HG02610 (cell line): Measurements from ENCODE around the gene SCARB2.

Experiments used
- ATAC-seq: cut with Tn5 transposase; IDR thresholded peaks from one replicate; pipeline ENCODE4 v1.9.1; 2021; ENCODE audit warnings: mild to moderate bottlenecking, moderate library complexity; ENCODE audit not compliant: unreplicated experiment

Gene SCARB2

DNA sequence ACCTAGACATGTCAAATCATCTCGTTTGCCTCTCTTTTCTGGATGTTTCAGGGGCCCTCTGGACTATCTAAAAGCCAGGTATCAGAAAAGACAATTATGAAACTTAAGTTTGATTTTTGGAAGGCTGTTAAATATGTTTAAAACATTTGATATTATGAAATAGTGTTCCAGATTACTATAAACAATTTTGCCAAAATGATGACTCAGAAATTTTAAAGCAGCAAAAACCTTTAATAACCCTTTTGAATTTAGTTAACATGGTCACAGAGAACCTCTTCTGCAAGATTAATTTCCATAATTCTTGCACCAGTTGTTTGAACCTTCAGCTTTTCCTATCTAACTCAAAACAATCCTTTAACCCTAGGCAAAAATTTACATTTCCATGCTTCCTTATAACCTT is 19.1 kb upstream of the SCARB2 start:
- no peak for ATAC-seq

GRCh38 chr4:76226418-76226817 is 12.8 kb upstream of the SCARB2 start:
- no peak for ATAC-seq

DNA sequence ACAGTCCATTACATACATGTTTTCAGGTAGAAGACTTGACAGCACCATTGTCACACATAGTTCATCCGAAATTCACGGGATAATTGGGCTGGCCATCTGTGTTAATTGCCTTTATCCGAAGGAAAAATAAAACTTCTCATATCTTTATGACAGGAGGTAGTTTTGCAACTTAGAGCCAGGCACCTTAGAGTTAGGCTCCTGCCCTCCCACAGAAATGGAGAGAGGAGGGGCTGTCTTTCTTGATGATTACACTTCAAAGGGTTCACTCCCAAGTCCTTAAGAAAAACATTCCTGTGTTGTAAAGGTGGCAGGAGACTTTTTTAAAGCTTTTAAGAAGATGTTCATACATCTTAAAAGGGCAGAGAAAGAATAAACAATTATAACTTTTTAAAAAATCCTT is 10.5 kb upstream of the SCARB2 start:
- ATAC-seq: no peak

DNA sequence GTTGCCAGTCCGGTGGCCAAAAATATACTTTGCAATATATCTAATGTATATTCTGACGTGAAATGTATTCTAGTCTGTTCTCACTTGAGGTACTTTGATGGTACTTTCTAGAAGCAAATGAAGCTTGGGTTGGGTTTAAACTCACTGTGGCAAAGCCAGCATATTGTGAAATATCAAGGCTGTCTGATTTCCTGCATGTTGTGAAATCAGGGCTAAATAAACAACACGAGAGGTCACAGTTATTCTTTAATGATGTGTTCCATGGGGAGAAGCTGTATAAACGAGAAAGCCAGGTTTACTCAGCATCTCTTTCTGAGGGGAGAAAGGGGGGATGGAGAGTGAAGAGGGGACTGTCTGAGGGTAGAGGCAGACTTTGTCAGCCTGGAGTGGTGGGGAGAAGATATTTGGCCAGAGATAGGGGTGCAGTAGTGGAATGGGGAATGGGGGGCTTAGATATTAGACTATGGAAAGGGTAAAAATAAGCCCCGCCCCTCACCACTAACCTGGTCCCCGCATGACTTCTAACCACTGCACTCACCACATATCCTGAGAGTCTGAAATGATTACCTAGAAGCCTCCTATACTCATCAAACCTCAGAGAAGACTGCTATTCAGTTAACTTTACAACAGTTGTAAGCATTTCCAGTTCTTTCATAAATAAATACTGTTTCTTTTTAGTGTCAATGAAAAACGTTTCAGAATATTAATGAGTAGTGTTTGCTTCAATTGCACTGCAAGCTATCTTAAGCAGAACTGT is 5.9 kb upstream of the SCARB2 start:
- no peak for ATAC-seq

DNA sequence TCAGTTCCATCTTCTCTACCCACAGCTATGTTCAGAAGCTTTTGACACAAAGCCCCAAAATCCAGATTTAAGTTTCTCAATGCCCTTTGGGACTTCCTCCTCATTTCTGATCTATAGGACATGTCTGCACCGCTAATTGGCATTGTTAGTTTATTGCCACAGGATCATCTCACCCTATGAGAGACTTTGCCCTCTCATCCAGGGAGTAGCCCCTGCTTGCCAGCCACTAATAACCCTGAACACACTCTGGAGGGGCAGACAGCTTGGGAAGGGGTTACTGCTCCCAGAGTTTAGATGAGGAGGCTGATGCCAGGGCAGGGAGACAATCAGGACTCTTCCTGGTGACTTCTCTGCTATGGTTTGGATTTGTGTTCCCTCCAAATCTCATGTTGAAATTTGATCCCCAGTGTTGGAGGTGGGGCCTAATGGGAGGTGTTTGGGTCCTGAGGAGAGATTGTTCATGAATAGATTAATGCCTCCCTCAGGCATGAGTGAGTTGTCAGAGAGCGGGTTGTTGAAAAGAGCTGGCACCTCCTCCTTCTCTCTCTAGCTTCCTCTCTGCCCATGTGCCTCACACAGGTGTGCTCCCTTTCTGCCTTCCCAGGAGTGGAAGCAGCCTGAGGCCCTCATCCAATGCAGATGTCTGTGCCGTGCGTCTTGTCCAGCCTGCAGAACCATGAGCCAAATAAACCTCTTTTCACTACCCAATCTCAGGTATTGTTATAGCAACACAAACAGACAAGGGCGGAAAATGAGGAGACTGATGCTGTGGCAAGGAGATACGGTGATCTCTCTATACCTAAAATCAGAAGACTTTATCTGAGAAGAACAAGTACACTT is 3.6 kb upstream of the SCARB2 start:
- ATAC-seq: no peak

- ATAC-seq: no peak
Observed at GRCh38 chr4:76216524-76216923, 2.9 kb upstream of the SCARB2 start.

DNA sequence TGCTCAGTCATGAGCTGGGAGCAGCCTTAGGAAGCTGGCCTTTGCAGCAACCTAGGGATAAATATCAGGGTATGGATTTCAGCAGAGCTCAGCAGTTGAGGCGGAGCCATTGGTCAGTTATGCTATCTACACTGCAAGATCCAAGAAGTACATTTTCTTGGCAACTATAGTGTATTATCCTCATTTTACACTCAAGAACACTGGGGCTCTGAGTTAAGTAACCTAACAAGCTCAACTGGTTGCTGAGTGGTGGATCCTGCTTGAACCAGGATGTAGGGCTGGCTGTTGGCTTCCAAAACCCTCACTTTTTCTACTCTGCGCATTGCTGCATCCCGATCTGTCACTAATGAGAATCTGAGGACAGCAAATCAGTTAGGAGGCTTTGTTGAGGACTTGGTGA is 1.5 kb upstream of the SCARB2 start:
- ATAC-seq: no peak

DNA sequence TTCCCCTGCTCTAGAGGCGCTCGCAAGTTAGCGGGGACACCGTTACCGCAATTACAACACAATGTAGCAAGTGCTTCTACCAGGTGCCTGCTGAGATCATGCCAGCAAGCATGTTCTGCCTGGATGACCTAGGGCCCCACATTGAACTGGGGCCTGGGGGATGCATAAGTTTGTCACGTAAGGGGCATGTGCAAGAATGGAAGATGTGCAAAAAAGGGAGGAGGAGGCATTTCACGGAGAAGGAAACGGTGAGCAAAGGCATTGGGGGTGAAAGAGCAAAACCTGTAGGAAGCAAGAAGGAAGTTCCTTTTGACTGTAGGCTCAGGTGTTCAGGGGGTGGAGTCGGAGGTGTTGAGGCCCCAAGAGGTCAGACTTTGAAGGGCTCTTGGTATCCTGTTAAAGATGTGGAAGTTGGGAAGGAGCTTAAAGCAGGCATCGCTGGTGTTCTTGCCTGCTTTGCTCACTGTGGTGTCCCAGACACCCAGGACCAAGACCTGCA is 602 bp upstream of the SCARB2 start:
- ATAC-seq: no peak

- no peak for ATAC-seq
Observed at GRCh38 chr4:76212851-76213414, 691 bp downstream of the SCARB2 start.

DNA sequence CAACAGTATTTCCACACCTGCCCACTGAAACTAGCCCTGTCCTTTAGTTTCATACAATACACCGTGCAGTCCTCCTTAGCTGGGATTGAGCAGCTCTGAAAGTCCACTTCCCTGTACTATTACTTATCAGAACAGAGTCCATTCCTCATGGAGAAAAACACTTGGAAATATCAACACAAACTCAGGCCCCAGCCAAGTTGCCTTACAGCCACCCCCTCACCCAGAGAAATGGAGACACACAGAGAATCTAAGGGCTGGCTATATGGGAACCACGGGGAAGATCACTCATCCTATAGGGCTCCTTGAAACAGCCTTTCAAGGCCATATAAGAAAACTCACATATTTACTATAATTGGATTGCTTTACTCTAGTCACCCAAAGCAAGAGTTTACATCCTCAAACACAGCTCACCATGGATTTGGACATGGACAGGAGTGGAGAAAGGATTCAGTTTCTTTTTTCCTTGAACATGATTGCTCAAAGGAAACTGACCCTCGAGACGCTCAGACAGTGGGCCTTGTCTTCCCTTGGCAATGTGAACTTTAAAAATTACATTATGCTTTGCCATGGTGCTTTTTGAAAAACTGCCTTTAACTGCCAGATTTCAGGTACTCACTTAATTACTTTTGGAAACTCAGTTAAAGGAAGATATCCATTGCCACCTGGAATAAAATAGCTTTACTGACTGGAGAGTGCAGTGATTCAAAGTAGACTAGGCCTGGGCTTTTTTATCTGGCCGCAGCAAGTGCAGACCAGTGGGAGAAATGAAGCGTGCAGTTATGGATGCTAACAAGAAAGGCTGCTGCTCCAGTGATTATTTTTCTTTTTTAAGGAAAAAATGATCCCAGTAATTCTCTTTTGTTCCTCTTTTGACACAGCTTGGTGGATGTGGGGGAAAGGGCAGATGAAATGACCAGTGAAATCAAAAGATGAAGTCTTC is 1.6 kb downstream of the SCARB2 start:
- no peak for ATAC-seq

DNA sequence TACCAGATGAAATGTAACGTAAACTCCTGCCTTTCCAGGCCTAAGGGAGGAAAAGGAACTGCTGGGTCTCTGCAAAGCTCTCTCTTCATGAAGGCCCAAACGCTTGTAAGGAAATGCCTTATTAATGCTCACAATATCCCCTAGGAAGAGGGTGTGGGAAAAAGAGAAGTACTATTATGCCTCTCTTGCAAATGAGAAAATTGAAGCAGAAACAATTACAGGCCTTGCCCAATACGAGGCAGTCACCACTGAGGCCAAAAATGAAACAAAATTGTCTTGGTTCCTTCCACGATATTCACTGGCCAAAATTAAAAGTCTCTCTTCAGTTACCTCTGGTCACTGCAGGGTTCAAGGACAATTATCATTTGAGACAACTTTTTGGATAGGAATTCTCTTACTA is 3.2 kb downstream of the SCARB2 start:
- no peak for ATAC-seq

- no peak for ATAC-seq
Observed at GRCh38 chr4:76209881-76210280, 3.7 kb downstream of the SCARB2 start.

- no peak for ATAC-seq
Observed at GRCh38 chr4:76208005-76208765, 5.4 kb downstream of the SCARB2 start.

DNA sequence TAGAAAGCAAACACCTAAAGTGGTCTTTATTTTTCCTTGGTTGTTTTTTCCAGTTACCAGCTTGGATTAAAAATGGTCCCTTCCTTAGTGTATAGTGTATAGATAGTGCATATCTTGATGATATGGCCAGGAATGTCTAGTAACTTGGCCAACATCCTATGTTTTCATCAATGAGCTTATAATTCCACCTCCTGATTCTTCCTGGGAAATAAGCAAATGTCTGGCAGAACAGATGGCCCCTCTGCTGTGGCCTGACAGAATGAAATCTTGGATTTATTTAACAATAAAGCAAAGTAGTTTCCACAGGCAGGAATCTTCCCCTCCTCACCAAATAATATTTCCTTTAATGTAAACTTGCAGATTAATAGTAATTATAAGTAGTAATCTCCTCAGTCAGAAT is 6.1 kb downstream of the SCARB2 start:
- no peak for ATAC-seq

DNA sequence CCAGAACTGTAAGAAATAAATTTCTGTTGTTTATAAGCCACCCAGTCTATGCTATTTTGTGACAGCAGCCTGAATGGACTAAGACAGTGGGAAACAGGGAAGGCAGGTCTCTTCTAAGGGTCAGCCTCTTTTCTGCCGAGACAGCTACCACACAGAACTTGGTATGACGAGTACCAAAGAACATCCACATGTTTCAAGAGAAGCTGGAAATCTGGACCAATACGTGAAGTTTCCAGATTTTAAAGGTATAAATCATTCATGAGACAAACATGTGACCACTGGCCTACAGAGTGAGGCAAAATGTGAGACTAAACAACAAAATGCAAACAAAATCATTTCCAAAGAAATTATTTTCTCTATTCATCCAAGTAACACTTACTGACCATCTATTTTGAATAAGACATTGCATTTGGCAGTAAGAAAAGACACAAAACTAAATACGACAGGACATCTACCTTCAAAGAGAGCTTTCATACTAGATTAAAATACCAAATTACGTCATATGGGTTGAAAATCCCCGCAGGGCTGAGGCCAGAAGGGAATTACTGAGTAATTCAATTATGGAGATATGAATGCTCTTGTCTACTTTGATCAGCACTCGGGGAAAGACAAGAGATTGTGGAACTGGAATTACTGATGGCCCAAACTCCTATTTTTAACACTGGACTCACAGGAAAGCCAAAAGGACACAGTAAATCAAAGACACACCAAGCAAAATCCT is 7.2 kb downstream of the SCARB2 start:
- ATAC-seq: no peak

GRCh38 chr4:76205476-76205875 is 8.1 kb downstream of the SCARB2 start:
- ATAC-seq: no peak

DNA sequence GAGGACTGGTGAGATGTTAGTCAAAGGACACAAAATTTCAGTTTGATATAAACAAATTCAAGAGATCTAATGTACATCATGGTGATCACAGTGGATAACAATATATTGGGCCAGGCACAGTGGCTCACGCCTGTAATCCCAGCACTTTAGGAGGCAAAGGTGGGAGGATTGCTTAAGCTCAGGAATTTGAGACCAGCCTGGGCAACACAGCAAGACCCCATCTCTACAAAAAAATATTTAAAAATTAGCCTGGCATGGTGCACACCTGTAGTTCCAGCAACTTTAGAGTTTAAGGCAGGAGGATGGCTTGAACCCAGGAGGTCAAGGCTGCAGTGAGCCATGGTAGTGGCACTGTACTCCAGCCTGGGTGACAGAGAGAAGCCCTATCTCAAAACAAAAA is 8.7 kb downstream of the SCARB2 start:
- no peak for ATAC-seq

GRCh38 chr4:76203541-76203940 is 10.1 kb downstream of the SCARB2 start:
- no peak for ATAC-seq

DNA sequence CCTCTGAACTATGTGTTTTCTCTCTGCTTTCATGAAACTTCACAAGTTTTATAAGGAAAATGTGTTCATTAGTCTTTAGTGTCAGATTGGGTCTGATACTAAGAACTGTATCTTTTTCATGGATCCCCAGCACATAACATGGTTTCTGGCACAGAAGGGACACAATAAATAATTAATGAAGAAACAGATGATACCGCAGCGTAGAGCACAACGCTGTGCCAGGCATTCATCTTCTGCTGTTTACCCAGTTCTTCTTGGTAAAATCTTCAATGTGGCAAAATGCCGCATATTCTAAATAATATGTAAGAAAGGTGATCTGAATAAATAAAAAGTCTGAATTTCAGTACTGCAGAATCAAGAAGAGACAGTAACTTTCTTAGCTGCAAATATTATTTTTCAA is 12.3 kb downstream of the SCARB2 start:
- no peak for ATAC-seq
